Endothelial cell of umbilical vein (primary cell): Measurements from ENCODE around the gene DNAJC6. TPM values are rescaled to one million over a fixed set of nuclear protein-coding genes. Genes with fewer than 3 reads are reported as not detected.

ENCODE experiments used
- BruUV-seq: library from RNA; stranded (reverse); fragments of 400-500 nt; replicated peaks from 2 replicates; lab custom pipeline; 2021; lab: Mats Ljungman, UMichigan
- CTCF ChIA-PET: fragments of 300-600, 350-600 bp; sonication (Branson Sonifier 250); formaldehyde crosslinking; loops from one replicate; lab custom pipeline; 2021; ENCODE audit warnings: antibody characterized with exemption, inconsistent platforms; lab: Charles Lee
- POLR2A ChIA-PET: fragments of 300-600, 350-600 bp; sonication (Branson Sonifier 250); formaldehyde crosslinking; loops from one replicate; lab custom pipeline; 2021; ENCODE audit warnings: antibody characterized with exemption, inconsistent platforms; lab: Charles Lee
- DNase-seq: peaks from one replicate; pipeline ENCODE4 v3.0.0-alpha.2; 2011; ENCODE audit warnings: low read depth, low spot score
- FAIRE-seq: peaks from 2 replicates; lab custom pipeline; 2011; peaks lifted over from hg19 to GRCh38; lab: Jason Lieb, UNC
- H2AFZ ChIP-seq: 2 replicates; pipeline ENCODE4 v1.6.0; 2012; ENCODE audit warnings: low read depth, low read length, control low read depth, inconsistent platforms
- H3K27ac ChIP-seq: 2 replicates; pipeline ENCODE4 v1.5.1; 2011; ENCODE audit warnings: low read depth, mild to moderate bottlenecking, control low read depth, low read length, moderate library complexity; ENCODE audit not compliant: insufficient read depth
- H3K27me3 ChIP-seq, 2 experiments: 2 replicates each; pipeline versions ENCODE4 v1.6.0 to v1.6.1; 2011; ENCODE audit warnings: low read length in 2 of 2, mixed read lengths in 1 of 2; ENCODE audit not compliant: control insufficient read depth in 2 of 2, insufficient read depth in 2 of 2
- H3K36me3 ChIP-seq, 2 experiments: 2 replicates in 1 of 2; 3 replicates in 1 of 2; pipeline ENCODE4 v1.5.1; 2011; ENCODE audit warnings: low read length in 2 of 2, mild to moderate bottlenecking in 1 of 2, moderate library complexity in 1 of 2; ENCODE audit not compliant: control insufficient read depth in 2 of 2, insufficient read depth in 2 of 2; ENCODE audit errors: extremely low read depth in 1 of 2
- H3K4me1 ChIP-seq: 3 replicates; pipeline ENCODE4 v1.5.1; 2011; ENCODE audit warnings: mild to moderate bottlenecking, low read length; ENCODE audit not compliant: control insufficient read depth, insufficient read depth; ENCODE audit errors: extremely low read depth
- H3K4me2 ChIP-seq: 2 replicates; pipeline ENCODE4 v1.6.1; 2011; ENCODE audit warnings: low read length, control low read depth, mixed read lengths; ENCODE audit not compliant: insufficient read depth
- H3K4me3 ChIP-seq, 3 experiments: fragments of 200-600 bp in 1 of 3; sonication (generic), shearing (Covaris generic) in 1 of 3; replicated peaks in 1 of 3; 2 replicates each; pipeline ENCODE4 v1.5.1; 2011 to 2016; ENCODE audit warnings: control low read depth in 3 of 3, low read length in 3 of 3, mild to moderate bottlenecking in 2 of 3, inconsistent platforms in 1 of 3, low read depth in 1 of 3, moderate library complexity in 1 of 3; ENCODE audit not compliant: insufficient read depth in 1 of 3
- H3K79me2 ChIP-seq: 2 replicates; pipeline ENCODE4 v1.6.0; 2012; ENCODE audit warnings: low read length, inconsistent platforms; ENCODE audit not compliant: control insufficient read depth, insufficient read depth
- H3K9ac ChIP-seq: replicated peaks from 2 replicates; pipeline ENCODE3; 2011; ENCODE audit warnings: low read length, control low read depth; ENCODE audit not compliant: insufficient read depth; ENCODE audit errors: extremely low read depth
- H3K9me1 ChIP-seq: replicated peaks from 3 replicates; pipeline ENCODE4 v1.6.0; 2011; ENCODE audit warnings: mild to moderate bottlenecking, low read length; ENCODE audit not compliant: control insufficient read depth, insufficient read depth; ENCODE audit errors: extremely low read depth
- H3K9me3 ChIP-seq: replicated peaks from 2 replicates; pipeline ENCODE4 v1.5.1; 2012; ENCODE audit warnings: low read length, inconsistent platforms; ENCODE audit not compliant: control insufficient read depth, insufficient read depth
- H4K20me1 ChIP-seq: replicated peaks from 2 replicates; pipeline ENCODE3; 2011; ENCODE audit warnings: mild to moderate bottlenecking, low read length; ENCODE audit not compliant: control insufficient read depth, insufficient read depth; ENCODE audit errors: extremely low read depth
- EZH2 ChIP-seq: IDR thresholded peaks from 2 replicates; pipeline ENCODE4 v1.6.1; 2012; ENCODE audit warnings: borderline replicate concordance, low read depth, mild to moderate bottlenecking, moderate library complexity, low read length, inconsistent platforms; ENCODE audit not compliant: severe bottlenecking
- FOS ChIP-seq: IDR thresholded peaks from 2 replicates; pipeline ENCODE4 v1.6.1; 2011; ENCODE audit warnings: mild to moderate bottlenecking, low read length, moderate library complexity, borderline replicate concordance; ENCODE audit not compliant: insufficient read depth
- GATA2 ChIP-seq: IDR thresholded peaks from 2 replicates; pipeline ENCODE4 v1.7.0; 2011; ENCODE audit warnings: low read depth, mild to moderate bottlenecking, moderate library complexity, mixed read lengths, low read length; ENCODE audit not compliant: insufficient read length, insufficient read depth
- JUN ChIP-seq: IDR thresholded peaks from 2 replicates; pipeline ENCODE4 v1.6.1; 2011; ENCODE audit warnings: borderline replicate concordance, low read depth; ENCODE audit not compliant: insufficient read length, insufficient read depth
- MYC ChIP-seq: IDR thresholded peaks from one replicate; pipeline ENCODE4 v1.6.1; 2011; ENCODE audit warnings: mild to moderate bottlenecking, low read depth, low read length
- POLR2A ChIP-seq: IDR thresholded peaks from 2 replicates; pipeline ENCODE4 v1.6.1; 2012; ENCODE audit warnings: low read depth, mild to moderate bottlenecking, control low read depth, low read length
- POLR2AphosphoS5 ChIP-seq: IDR thresholded peaks from 2 replicates; pipeline ENCODE4 v1.6.1; 2012; ENCODE audit warnings: low read depth, mild to moderate bottlenecking, control low read depth, low read length, moderate library complexity; ENCODE audit not compliant: insufficient read depth
- dilution Hi-C: fragments of 300-500 bp; cut with MboI; formaldehyde crosslinking; loops from one replicate; pipeline ENCODE4 v1.15.0; 2019; ENCODE audit warnings: low sequenced_read_pairs; ENCODE audit not compliant: extremely low pct_ligation_motif_present
- intact Hi-C: fragments of 100-400 bp; cut with micrococcal nuclease; formaldehyde crosslinking; loops from one replicate; pipeline ENCODE4 v1.10.0; 2022
- polyA plus RNA-seq, 4 experiments: library from polyadenylated mRNA; depleted of rRNA in 3 of 4; stranded (reverse) in 3 of 4; unstranded in 1 of 4; fragments of >200 nt; gene quantifications; 2 replicates each; pipeline versions ENCODE4 v1.2.1 to v1.2.3, GENCODE V29; 2011 to 2012; ENCODE audit warnings: missing spikeins in 1 of 4
- total RNA-seq: library from RNA; stranded (reverse); gene quantifications from 2 replicates; pipeline ENCODE4 v1.2.3, GENCODE V29; 2021
- TF ChIP-seq, protein P1 (sequence below): IDR thresholded peaks from 2 replicates; pipeline ENCODE4 v1.6.1; 2011; ENCODE audit not compliant: insufficient read depth, insufficient read length
- TF ChIP-seq, protein P2 (sequence below), 2 donors: IDR thresholded peaks; 1 replicate in 1 of 2; 2 replicates in 1 of 2; pipeline ENCODE4 v1.5.1; 2011; ENCODE audit warnings: low read length in 2 of 2, mild to moderate bottlenecking in 2 of 2, moderate library complexity in 2 of 2, control low read depth in 1 of 2, inconsistent platforms in 1 of 2, low read depth in 1 of 2; ENCODE audit not compliant: insufficient read depth in 1 of 2; ENCODE audit errors: extremely low read depth in 1 of 2

Gene DNAJC6
- total and polyA plus RNA-seq, 2 donors (not counting 3 experiments of a cell fraction or from before 2014, with no cell fraction given) = 2.3 to 4.9 TPM

DNA sequence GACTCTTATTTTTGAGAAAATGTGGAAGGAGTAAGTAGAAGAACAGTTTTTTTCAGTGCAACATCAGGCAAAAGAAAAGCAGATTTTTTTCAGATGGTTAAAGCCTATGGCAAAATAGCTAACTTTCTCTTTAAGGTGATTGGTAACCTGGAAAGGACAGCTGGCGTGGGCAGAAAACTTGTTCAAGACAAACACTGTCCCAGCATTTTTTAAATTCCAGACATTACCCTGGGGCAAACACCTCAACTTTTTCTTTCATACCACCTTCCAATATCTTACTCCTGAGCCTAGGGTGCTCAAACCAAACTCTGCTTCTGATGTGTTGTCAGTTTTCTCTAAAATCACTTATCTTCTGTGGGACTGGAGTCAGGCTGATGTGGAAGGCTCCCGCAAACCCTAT is 108.4 kb downstream of the DNAJC6 start:
- dilution Hi-C loops (no loop called here), intact Hi-C loops (no loop called here)
- Histone ChIP-seq H3K4me1 (peaks cover 15% of the 10 kb centered on the region), H4K20me1 (no peaks in the 10 kb centered on the region), H3K27me3 (no peaks in the 10 kb centered on the region), H3K4me2 (no peak overlapping the region), H3K79me2 (peaks cover 12% of the 10 kb centered on the region), H2AFZ (no peak overlapping the region), H3K9ac (no peak overlapping the region), H3K4me3 (no peak overlapping the region), H3K36me3 (no peaks in the 10 kb centered on the region), H3K9me3 (no peaks in the 10 kb centered on the region), H3K27ac (no peak overlapping the region), H3K9me1 (no peaks in the 10 kb centered on the region)
- DNase-seq (no peak), FAIRE-seq (no peak)
- no peak for TF ChIP-seq GATA2
- no peak for TF ChIP-seq POLR2AphosphoS5
- TF ChIP-seq MYC = no peak
- TF ChIP-seq EZH2 = no peak
- TF ChIP-seq POLR2A = no peak
- TF ChIP-seq, protein P1, sequence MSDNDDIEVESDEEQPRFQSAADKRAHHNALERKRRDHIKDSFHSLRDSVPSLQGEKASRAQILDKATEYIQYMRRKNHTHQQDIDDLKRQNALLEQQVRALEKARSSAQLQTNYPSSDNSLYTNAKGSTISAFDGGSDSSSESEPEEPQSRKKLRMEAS = no peak
- no peak for TF ChIP-seq JUN
- TF ChIP-seq, protein P2, sequence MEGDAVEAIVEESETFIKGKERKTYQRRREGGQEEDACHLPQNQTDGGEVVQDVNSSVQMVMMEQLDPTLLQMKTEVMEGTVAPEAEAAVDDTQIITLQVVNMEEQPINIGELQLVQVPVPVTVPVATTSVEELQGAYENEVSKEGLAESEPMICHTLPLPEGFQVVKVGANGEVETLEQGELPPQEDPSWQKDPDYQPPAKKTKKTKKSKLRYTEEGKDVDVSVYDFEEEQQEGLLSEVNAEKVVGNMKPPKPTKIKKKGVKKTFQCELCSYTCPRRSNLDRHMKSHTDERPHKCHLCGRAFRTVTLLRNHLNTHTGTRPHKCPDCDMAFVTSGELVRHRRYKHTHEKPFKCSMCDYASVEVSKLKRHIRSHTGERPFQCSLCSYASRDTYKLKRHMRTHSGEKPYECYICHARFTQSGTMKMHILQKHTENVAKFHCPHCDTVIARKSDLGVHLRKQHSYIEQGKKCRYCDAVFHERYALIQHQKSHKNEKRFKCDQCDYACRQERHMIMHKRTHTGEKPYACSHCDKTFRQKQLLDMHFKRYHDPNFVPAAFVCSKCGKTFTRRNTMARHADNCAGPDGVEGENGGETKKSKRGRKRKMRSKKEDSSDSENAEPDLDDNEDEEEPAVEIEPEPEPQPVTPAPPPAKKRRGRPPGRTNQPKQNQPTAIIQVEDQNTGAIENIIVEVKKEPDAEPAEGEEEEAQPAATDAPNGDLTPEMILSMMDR (IDR thresholded peaks at IDR 0.05; ENCODE audit: extremely low read depth in 1 of 2, insufficient read depth in 1 of 2, low read depth in 1 of 2, low read length in 2 of 2) = no peak
- TF ChIP-seq FOS = no peak
- ChIA-PET CTCF (interaction anchor here (0.9 to 3.2 kb wide), 5 partner anchors 13 to 270 kb away, joined by 3 to 31 read pairs (median 5); no protein-coding TSS in a partner anchor), POLR2A (no interaction called here)
- no TSS peak for BruUV-seq
